HepG2 (cell line): Measurements from ENCODE around the gene CALN1. TPM values are rescaled to one million over a fixed set of nuclear protein-coding genes. Genes with fewer than 3 reads are reported as not detected.

ENCODE experiments used
- ATAC-seq: fragments of 200-7000 bp; cut with Tn5 transposase; 3 replicates; pipeline ENCODE4 v1.9.1; 2020; ENCODE audit warnings: mild to moderate bottlenecking, moderate library complexity
- BruUV-seq: library from RNA; stranded (reverse); fragments of 400-500 nt; replicated peaks from 2 replicates; lab custom pipeline; 2021; lab: Mats Ljungman, UMichigan
- CTCF ChIA-PET: fragments of 300-600 bp; formaldehyde crosslinking; extraction: SDS; loops from one replicate; lab custom pipeline; 2021; ENCODE audit warnings: low total read pairs, inconsistent platforms, low intra/inter-chr PET ratio; lab: Yijun Ruan, JAX
- POLR2A ChIA-PET: fragments of 350-600 bp; sonication (Branson Sonifier 250); formaldehyde crosslinking; loops from one replicate; lab custom pipeline; 2020; ENCODE audit warnings: antibody characterized with exemption, inconsistent platforms; lab: Yijun Ruan, JAX
- DNase-seq: peaks from one replicate; pipeline ENCODE4 v3.0.0-alpha.2; 2015; ENCODE audit warnings: low spot score
- FAIRE-seq: peaks from 3 replicates; lab custom pipeline; 2011; peaks lifted over from hg19 to GRCh38; lab: Jason Lieb, UNC
- H2AFZ ChIP-seq: one replicate; pipeline ENCODE4 v1.6.1; 2011; ENCODE audit warnings: low read length, inconsistent platforms
- H3K27ac ChIP-seq: fragments of 300-600 bp; 3 replicates; pipeline ENCODE4 v1.8.0; 2011; ENCODE audit warnings: mixed run types, mild to moderate bottlenecking, mixed read lengths, low read length, inconsistent platforms; ENCODE audit not compliant: insufficient read depth; ENCODE audit errors: extremely low read length
- H3K27me3 ChIP-seq, 2 experiments: fragments of 200-600 bp in 1 of 2; 2 replicates in 1 of 2; 3 replicates in 1 of 2; pipeline versions ENCODE4 v1.6.0 to v1.8.0; 2011; ENCODE audit warnings: low read length in 2 of 2, mild to moderate bottlenecking in 2 of 2, moderate library complexity in 2 of 2, inconsistent platforms in 1 of 2; ENCODE audit not compliant: insufficient read depth in 2 of 2, control insufficient read depth in 1 of 2
- H3K36me3 ChIP-seq, 2 experiments: fragments of 200-600 bp in 1 of 2; replicated peaks in 1 of 2; 2 replicates in 1 of 2; 3 replicates in 1 of 2; pipeline versions ENCODE4 v1.5.1 to v1.8.0; 2011; ENCODE audit warnings: low read length in 2 of 2, inconsistent platforms in 1 of 2; ENCODE audit not compliant: insufficient read depth in 2 of 2, control insufficient read depth in 1 of 2
- H3K4me1 ChIP-seq: 2 replicates; pipeline ENCODE4 v1.5.1; 2012; ENCODE audit warnings: low read length, inconsistent platforms; ENCODE audit not compliant: insufficient read depth
- H3K4me2 ChIP-seq: 2 replicates; pipeline ENCODE4 v1.6.0; 2011; ENCODE audit warnings: low read depth, low read length, inconsistent platforms
- H3K4me3 ChIP-seq, 3 experiments: fragments of 200-600 bp in 1 of 3; sonication (generic), shearing (Covaris generic) in 1 of 3; replicated peaks in 1 of 3; 2 replicates each; pipeline ENCODE4 v1.5.1; 2011 to 2016; ENCODE audit warnings: low read length in 3 of 3, inconsistent platforms in 2 of 3, low read depth in 2 of 3, mild to moderate bottlenecking in 2 of 3, control low read depth in 1 of 3, mixed read lengths in 1 of 3; ENCODE audit not compliant: insufficient read depth in 1 of 3
- H3K79me2 ChIP-seq: one replicate; pipeline ENCODE4 v1.6.1; 2011; ENCODE audit warnings: low read length, inconsistent platforms; ENCODE audit not compliant: insufficient read depth
- H3K9ac ChIP-seq: 2 replicates; pipeline ENCODE4 v1.6.0; 2011; ENCODE audit warnings: mild to moderate bottlenecking, low read depth, low read length, inconsistent platforms; ENCODE audit not compliant: insufficient read depth
- H3K9me3 ChIP-seq: 2 replicates; pipeline ENCODE4 v1.5.1; 2012; ENCODE audit warnings: mild to moderate bottlenecking, low read length
- H4K20me1 ChIP-seq: 2 replicates; pipeline ENCODE4 v1.6.0; 2011; ENCODE audit warnings: inconsistent platforms, mild to moderate bottlenecking, low read length, moderate library complexity; ENCODE audit not compliant: insufficient read depth
- CAMTA2 ChIP-seq: sonication (generic); formaldehyde crosslinking; IDR thresholded peaks from 2 replicates; pipeline ENCODE4 v1.4.0; 2020; ENCODE audit warnings: mild to moderate bottlenecking, missing genetic modification reagents, borderline replicate concordance
- ESRRA ChIP-seq: sonication (generic); formaldehyde crosslinking; IDR thresholded peaks from 2 replicates; pipeline ENCODE4 v1.5.1; 2020; ENCODE audit warnings: mild to moderate bottlenecking, low read depth, missing genetic modification reagents
- FOXM1 ChIP-seq: sonication (generic); formaldehyde crosslinking; IDR thresholded peaks from 2 replicates; pipeline ENCODE4 v1.5.0; 2020; ENCODE audit warnings: missing genetic modification reagents
- GABPA ChIP-seq, 2 experiments: IDR thresholded peaks; 2 replicates each; pipeline ENCODE4 v1.6.1; 2011 to 2016; ENCODE audit warnings: low read depth in 2 of 2, low read length in 1 of 2, missing biosample characterization in 1 of 2, missing genetic modification characterization in 1 of 2
- NPAS2 ChIP-seq: sonication (generic); formaldehyde crosslinking; IDR thresholded peaks from 2 replicates; pipeline ENCODE4 v1.8.0; 2022; ENCODE audit warnings: mild to moderate bottlenecking, missing genetic modification reagents, borderline replicate concordance
- NR2C2 ChIP-seq: sonication (generic); formaldehyde crosslinking; IDR thresholded peaks from 2 replicates; pipeline ENCODE4 v1.4.0; 2020; ENCODE audit warnings: missing genetic modification reagents, mild to moderate bottlenecking, moderate library complexity, borderline replicate concordance
- TSC22D2 ChIP-seq: sonication (generic); formaldehyde crosslinking; IDR thresholded peaks from 2 replicates; pipeline ENCODE4 v1.5.1; 2020; ENCODE audit warnings: missing genetic modification reagents, mild to moderate bottlenecking, borderline replicate concordance
- ZNF124 ChIP-seq: sonication (generic); formaldehyde crosslinking; IDR thresholded peaks from 2 replicates; pipeline ENCODE4 v1.4.0; 2020; ENCODE audit warnings: missing genetic modification reagents
- ZNF30 ChIP-seq: sonication (generic); formaldehyde crosslinking; IDR thresholded peaks from 2 replicates; pipeline ENCODE4 v1.5.0; 2020; ENCODE audit warnings: mild to moderate bottlenecking, missing genetic modification reagents
- ZNF34 ChIP-seq: sonication (generic); formaldehyde crosslinking; IDR thresholded peaks from 2 replicates; pipeline ENCODE4 v1.4.0; 2020; ENCODE audit warnings: mild to moderate bottlenecking, missing genetic modification reagents, borderline replicate concordance
- ZNF431 ChIP-seq: sonication (generic); formaldehyde crosslinking; IDR thresholded peaks from 2 replicates; pipeline ENCODE4 v1.9.0; 2022; ENCODE audit warnings: missing genetic modification reagents, low read depth, mild to moderate bottlenecking, borderline replicate concordance
- ZNF570 ChIP-seq: sonication (generic); formaldehyde crosslinking; IDR thresholded peaks from 2 replicates; pipeline ENCODE4 v1.4.0; 2020; ENCODE audit warnings: mild to moderate bottlenecking, missing genetic modification reagents, borderline replicate concordance
- ZNF672 ChIP-seq: sonication (generic); formaldehyde crosslinking; IDR thresholded peaks from 2 replicates; pipeline ENCODE4 v1.8.1; 2022; ENCODE audit warnings: missing genetic modification reagents
- ZNF777 ChIP-seq: sonication (generic); formaldehyde crosslinking; IDR thresholded peaks from 2 replicates; pipeline ENCODE4 v1.4.0; 2020; ENCODE audit warnings: missing genetic modification reagents
- ZNF780A ChIP-seq: sonication (generic); formaldehyde crosslinking; IDR thresholded peaks from 2 replicates; pipeline ENCODE4 v1.8.0; 2022; ENCODE audit warnings: mild to moderate bottlenecking, missing genetic modification reagents, moderate library complexity
- ZSCAN21 ChIP-seq: sonication (generic); formaldehyde crosslinking; IDR thresholded peaks from 2 replicates; pipeline ENCODE4 v1.8.0; 2022; ENCODE audit warnings: mild to moderate bottlenecking, missing genetic modification reagents, moderate library complexity, borderline replicate concordance
- whole genome bisulfite sequencing: methylation state at CpG from one replicate; pipeline ENCODE4 v1.1.6; 2017; ENCODE audit warnings: low lambda C conversion rate; 5-methylcytosine and 5-hydroxymethylcytosine counted together
- in situ Hi-C: cut with HindIII; loops from 2 replicates; pipeline ENCODE4 v1.10.0; 2017; ENCODE audit warnings: low pct_unique_long_range_greater_than_20kb; ENCODE audit not compliant: extremely low pct_ligation_motif_present
- intact Hi-C: fragments of 100-400 bp; cut with micrococcal nuclease; formaldehyde crosslinking; loops from one replicate; pipeline ENCODE4 v1.10.0; 2022; ENCODE audit not compliant: unreplicated experiment
- polyA plus RNA-seq, 8 experiments: library from polyadenylated mRNA; depleted of rRNA in 3 of 8; stranded (reverse) in 7 of 8; unstranded in 1 of 8; fragments of >200 nt; fragmentation: Illumina TruSeq in 4 of 8; extraction: Trizol in 4 of 8; gene quantifications; 2 replicates each; pipeline versions ENCODE4 v1.2.1 to v1.2.3, GENCODE V29; 2011 to 2016; ENCODE audit warnings: low read depth in 4 of 8, missing spikeins in 1 of 8, mixed read lengths in 1 of 8; ENCODE audit not compliant: insufficient read depth in 1 of 8
- total RNA-seq, 5 experiments: library from RNA; depleted of rRNA; stranded (reverse); fragments of >200 nt; fragmentation: Illumina TruSeq; extraction: Trizol; gene quantifications; 2 replicates each; pipeline ENCODE4 v1.2.3, GENCODE V29; 2016; ENCODE audit warnings: low read depth in 1 of 5
- TF ChIP-seq, protein P1 (sequence below): sonication (generic); formaldehyde crosslinking; IDR thresholded peaks from 2 replicates; pipeline ENCODE4 v1.4.0; 2020; ENCODE audit warnings: missing genetic modification reagents, low read depth, mild to moderate bottlenecking, borderline replicate concordance
- TF ChIP-seq, protein P2 (sequence below): conservative IDR thresholded peaks from 2 replicates; pipeline ENCODE4 v1.6.1; 2018; ENCODE audit warnings: missing genetic modification reagents
- TF ChIP-seq, protein P3 (sequence below): sonication (generic); formaldehyde crosslinking; IDR thresholded peaks from 2 replicates; pipeline ENCODE4 v1.4.0; 2020; ENCODE audit warnings: missing genetic modification reagents

The CALN1 gene
- total and polyA plus RNA-seq, 2 of the 13 experiments (the other 11 are each of a cell fraction or from before 2014, with no cell fraction given) = not detected

DNA sequence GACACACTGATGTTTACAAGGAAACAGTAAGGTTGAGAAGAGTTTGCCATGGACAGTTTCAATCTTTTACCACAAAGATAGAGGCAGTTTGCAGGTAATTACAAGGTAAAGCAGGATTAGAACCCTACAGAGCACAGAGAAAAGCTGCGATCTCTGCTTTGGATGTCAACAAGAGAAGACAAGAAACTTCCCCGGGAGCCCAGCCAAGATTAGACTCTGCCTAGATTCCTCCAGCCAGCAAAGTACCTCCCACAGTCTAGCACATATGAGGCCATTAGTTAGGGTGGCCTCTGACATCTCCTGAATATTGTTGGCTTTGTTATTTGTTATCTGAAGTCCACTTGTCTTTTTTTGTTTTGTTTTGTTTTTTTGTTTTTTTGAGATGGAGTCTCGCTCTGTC, 178.1 kb downstream of the CALN1 start (continued):
- no peak for TF ChIP-seq ZNF431 (CRISPR knock-in tag)
- no peak for TF ChIP-seq ZNF777 (CRISPR knock-in tag)
- TF ChIP-seq ZNF34 (CRISPR knock-in tag) = no peak
- TF ChIP-seq, protein P1, sequence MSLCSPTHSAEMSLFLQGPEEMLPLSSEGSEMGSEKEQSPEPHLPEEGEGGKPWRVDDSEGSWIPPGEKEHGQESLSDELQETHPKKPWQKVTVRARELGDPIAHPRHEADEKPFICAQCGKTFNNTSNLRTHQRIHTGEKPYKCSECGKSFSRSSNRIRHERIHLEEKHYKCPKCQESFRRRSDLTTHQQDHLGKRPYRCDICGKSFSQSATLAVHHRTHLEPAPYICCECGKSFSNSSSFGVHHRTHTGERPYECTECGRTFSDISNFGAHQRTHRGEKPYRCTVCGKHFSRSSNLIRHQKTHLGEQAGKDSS = no peak
- no peak for TF ChIP-seq NR2C2 (CRISPR knock-in tag)

DNA sequence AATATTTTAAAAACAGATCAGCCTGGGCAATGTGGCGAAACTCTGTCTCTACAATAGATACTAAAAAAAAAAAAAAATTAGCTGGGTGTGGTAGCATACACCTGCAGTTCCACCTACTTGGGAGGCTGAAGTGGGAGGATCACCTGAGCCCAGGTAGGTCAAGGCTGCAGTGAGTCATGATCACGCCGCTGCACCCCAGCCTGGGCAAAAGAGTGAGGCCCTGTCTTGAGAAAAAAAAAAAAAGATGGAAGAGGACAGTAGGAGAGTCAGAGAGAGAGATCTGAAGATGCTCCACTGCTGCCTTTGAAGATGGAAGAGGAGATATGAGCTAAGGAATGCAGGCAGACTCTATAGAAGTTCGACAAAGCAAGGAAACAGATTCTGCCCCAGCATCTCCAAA, 181.9 kb downstream of the CALN1 start:
- TF ChIP-seq GABPA (IDR thresholded peaks at IDR 0.05; ENCODE audit: low read depth, low read length) (no peak), GABPA (CRISPR knock-in tag; IDR thresholded peaks at IDR 0.05; ENCODE audit: low read depth) (no peak), ZSCAN21 (CRISPR knock-in tag) (no peak), ZNF30 (CRISPR knock-in tag) (no peak), NPAS2 (CRISPR knock-in tag) (no peak), ZNF124 (no peak), FOXM1 (CRISPR knock-in tag) (no peak), ZNF570 (no peak), CAMTA2 (CRISPR knock-in tag) (no peak), ZNF777 (CRISPR knock-in tag) (no peak), ZNF780A (CRISPR knock-in tag) (no peak), ESRRA (CRISPR knock-in tag) (no peak), TSC22D2 (CRISPR knock-in tag) (no peak), ZNF672 (CRISPR knock-in tag) (no peak)
- TF ChIP-seq, protein P2, sequence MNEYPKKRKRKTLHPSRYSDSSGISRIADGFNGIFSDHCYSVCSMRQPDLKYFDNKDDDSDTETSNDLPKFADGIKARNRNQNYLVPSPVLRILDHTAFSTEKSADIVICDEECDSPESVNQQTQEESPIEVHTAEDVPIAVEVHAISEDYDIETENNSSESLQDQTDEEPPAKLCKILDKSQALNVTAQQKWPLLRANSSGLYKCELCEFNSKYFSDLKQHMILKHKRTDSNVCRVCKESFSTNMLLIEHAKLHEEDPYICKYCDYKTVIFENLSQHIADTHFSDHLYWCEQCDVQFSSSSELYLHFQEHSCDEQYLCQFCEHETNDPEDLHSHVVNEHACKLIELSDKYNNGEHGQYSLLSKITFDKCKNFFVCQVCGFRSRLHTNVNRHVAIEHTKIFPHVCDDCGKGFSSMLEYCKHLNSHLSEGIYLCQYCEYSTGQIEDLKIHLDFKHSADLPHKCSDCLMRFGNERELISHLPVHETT = no peak
- TF ChIP-seq, protein P3, sequence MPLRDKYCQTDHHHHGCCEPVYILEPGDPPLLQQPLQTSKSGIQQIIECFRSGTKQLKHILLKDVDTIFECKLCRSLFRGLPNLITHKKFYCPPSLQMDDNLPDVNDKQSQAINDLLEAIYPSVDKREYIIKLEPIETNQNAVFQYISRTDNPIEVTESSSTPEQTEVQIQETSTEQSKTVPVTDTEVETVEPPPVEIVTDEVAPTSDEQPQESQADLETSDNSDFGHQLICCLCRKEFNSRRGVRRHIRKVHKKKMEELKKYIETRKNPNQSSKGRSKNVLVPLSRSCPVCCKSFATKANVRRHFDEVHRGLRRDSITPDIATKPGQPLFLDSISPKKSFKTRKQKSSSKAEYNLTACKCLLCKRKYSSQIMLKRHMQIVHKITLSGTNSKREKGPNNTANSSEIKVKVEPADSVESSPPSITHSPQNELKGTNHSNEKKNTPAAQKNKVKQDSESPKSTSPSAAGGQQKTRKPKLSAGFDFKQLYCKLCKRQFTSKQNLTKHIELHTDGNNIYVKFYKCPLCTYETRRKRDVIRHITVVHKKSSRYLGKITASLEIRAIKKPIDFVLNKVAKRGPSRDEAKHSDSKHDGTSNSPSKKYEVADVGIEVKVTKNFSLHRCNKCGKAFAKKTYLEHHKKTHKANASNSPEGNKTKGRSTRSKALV = no peak
- ChIA-PET POLR2A (no interaction called here), CTCF (no interaction called here)
- no peak for ATAC-seq
- no TSS peak for BruUV-seq
- H3K27ac ChIP-seq = no peak overlapping the region
- no peaks in the 10 kb centered on the region for H3K27me3 ChIP-seq
- in situ Hi-C loops (no loop called here), intact Hi-C loops (no loop called here)
- no peak overlapping the region for H3K4me2 ChIP-seq
- no peak overlapping the region for H3K9ac ChIP-seq
- no peak for DNase-seq
- H3K79me2 ChIP-seq = no peaks in the 10 kb centered on the region
- H3K4me3 ChIP-seq = no peak overlapping the region
- no peak overlapping the region for H2AFZ ChIP-seq
- H4K20me1 ChIP-seq = no peaks in the 10 kb centered on the region
- H3K9me3 ChIP-seq = no peaks in the 10 kb centered on the region
- 26% methylated on average over 4 of the region's 4 CpGs for WGBS
- H3K36me3 ChIP-seq = no peaks in the 10 kb centered on the region
- no peaks in the 10 kb centered on the region for H3K4me1 ChIP-seq
- no peak for FAIRE-seq
